ENCODE results near the gene PRRX2.

The PRRX2 gene

DNA sequence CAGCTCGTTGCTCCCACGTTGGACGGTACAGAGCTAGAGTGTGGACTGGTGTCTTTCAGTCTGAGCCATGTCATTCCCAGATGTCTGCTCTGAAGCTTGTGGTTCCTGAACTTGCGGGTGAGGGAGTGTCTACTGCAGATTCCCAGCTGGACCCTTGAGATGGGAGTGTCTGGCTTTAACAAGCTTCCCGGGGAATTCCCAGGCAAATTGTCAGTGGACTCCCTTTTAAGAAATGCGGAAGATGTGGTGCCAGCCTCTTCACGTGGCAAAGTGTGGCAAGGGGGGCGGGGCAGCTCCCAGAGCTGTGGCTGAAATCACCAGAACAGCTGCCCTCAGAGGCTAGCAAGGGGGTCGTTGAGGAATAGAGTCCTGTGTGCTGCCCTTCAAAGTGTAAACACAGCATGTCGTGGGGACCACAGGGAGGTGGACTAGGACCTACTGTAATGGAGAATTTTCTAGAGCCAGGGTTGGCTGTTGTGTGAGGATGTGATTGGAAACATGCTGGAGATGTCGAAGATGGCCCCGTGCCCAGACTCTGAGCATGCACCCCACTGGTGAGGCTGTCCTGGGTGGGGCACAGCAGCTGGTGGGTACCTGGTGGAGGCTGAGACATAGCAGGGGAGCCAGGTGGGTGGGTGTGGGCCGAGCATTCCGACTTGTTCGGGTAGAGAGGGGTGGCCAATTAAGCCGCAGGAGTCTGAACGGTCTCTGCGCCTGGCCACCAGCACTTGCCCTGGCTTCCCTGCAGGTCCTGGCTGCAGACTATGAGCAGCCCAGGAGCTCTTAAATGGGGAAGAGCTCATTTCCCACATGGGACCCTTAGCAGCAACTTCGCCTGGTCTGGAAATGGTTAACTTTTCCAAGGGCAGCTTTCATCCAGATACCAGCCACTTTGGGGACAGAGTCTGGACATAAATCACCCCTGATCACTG is 37.4 kb downstream of the PRRX2 start:
- H3K9me3 Mint-ChIP-seq = no peaks in the 10 kb centered on the region
- H3K4me1 Mint-ChIP-seq (ENCODE audit: low read depth) = no peaks in the 10 kb centered on the region
- H3K36me3 Mint-ChIP-seq (ENCODE audit: low read depth) = no peaks in the 10 kb centered on the region
- H3K27ac Mint-ChIP-seq = no peak overlapping the region
- no peak for DNase-seq (ENCODE audit: low spot score)
- peaks cover 17% of the 10 kb centered on the region for H3K27me3 Mint-ChIP-seq (ENCODE audit: low read depth)
- no peak overlapping the region for H3K4me3 Mint-ChIP-seq

DNA sequence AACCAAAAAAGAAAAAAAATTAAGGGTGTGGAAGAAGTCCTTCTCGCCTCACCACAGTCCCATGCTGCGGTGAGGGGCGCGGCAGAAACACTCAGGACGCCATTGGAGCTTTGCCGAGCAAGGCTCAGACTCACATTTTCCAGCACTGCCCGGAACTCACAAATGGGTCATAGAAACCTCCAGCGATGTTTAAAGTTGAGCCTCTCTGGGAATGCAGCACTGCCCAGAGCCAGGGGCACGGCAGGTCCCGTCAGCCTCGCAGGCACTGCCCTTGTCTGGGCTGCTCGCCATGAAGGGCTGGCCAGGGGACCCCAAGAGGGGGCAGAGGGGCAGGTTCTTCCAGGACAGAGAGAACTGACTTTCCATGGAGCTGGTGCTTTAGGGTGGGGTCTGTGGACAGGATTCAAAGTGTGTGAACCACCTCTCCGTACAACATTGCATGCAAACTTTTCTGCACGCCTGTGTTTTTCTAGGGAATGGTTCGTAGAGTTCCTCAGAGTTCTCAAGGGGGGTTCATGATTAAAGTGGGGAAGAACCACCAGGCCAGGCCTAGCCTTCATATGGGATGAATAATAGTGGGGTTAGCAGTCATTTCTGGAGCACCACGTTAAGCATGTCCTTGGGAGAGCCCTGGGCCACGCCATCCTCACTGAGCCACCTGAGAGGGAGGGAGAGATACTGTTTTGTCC is 38.4 kb downstream of the PRRX2 start:
- Mint-ChIP-seq H3K36me3 (ENCODE audit: low read depth) (no peaks in the 10 kb centered on the region), H3K4me3 (no peak overlapping the region), H3K9me3 (no peaks in the 10 kb centered on the region), H3K27me3 (ENCODE audit: low read depth) (peaks cover 11% of the 10 kb centered on the region), H3K27ac (no peak overlapping the region), H3K4me1 (ENCODE audit: low read depth) (peaks cover 2% of the 10 kb centered on the region)
- DNase-seq (ENCODE audit: low spot score) = no peak

DNA sequence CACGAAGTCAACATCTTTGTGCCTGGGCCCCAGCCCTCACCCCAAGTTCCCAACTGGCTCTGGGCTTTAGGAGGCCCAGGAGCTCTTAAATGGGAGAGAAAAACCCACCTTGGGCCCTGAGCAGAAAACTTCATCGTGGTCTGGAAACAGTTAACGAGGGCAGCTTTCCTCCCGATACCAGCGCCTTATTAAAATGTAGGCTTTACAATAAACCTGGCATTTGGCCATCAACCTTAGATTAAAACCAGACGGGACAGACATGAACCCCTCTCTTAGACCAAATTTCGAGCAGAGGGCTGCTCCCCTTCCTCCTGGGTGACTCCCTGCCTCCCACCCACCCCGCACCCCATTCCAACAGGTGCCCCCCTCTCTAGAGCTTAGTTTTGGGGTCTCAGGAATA is 39.4 kb downstream of the PRRX2 start:
- peaks cover 3% of the 10 kb centered on the region for H3K4me1 Mint-ChIP-seq (ENCODE audit: low read depth)
- no peak overlapping the region for H3K4me3 Mint-ChIP-seq
- H3K9me3 Mint-ChIP-seq = no peaks in the 10 kb centered on the region
- H3K36me3 Mint-ChIP-seq (ENCODE audit: low read depth) = no peaks in the 10 kb centered on the region
- no peak overlapping the region for H3K27ac Mint-ChIP-seq
- peaks cover 7% of the 10 kb centered on the region for H3K27me3 Mint-ChIP-seq (ENCODE audit: low read depth)
- DNase-seq (ENCODE audit: low spot score) = no peak

DNA sequence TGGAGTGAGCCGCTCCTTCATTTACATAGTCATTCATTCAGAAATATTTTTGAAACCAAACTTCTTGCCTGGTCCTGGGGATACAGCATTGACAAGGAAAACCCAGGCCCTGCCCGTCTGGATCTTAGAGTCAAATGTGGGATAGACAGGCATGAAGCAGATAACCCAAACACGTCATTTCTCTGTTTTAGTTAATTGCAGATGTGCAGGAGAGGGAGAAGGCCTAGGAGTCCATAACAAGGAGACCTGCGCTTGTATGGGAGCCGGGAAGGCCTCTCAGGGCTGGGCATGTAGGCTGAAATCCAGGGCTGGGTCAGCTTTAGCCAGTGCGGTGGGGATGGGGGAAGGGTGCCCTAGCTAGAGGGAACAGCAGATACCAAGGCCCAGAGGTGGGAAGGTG is 43.3 kb downstream of the PRRX2 start:
- Mint-ChIP-seq H3K27ac (no peak overlapping the region), H3K27me3 (ENCODE audit: low read depth) (no peaks in the 10 kb centered on the region), H3K4me3 (no peak overlapping the region), H3K9me3 (no peaks in the 10 kb centered on the region), H3K4me1 (ENCODE audit: low read depth) (peaks cover 27% of the 10 kb centered on the region), H3K36me3 (ENCODE audit: low read depth) (no peaks in the 10 kb centered on the region)
- no peak for DNase-seq (ENCODE audit: low spot score)

DNA sequence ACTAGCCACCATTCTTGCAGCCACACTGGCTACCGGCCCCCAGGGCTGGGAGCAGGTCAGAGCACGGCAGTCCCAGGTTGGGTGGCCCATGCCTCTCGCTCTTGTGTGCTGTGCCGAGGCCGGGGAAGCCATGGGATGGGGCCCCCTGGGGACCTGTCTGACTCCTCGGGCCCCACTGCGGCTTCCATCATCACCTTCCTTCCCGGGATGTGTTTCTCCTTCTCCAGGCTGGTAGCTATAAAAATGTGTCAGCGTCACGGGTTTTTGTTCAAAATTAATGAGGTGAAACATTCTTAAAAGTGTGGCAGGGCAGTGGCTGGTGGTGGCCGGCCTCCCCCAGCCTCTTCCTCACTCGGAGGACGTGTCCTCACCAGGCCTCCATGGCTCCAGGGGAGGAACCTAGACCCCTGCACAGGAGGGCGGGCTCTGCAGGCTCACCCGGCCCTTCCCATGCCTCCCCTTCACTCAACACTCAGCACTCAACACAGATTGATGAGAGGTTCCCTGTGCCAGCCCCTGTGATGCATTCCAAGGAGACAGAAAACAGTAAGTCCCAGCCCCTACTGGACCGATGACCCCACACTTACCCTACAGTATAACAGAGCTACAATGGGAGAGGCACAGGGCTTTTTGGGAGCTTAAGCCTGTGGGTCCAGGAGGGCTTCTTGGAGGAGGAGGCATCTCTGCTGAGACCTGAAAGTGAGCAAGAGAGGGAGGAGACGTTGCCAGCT is 44.2 kb downstream of the PRRX2 start:
- Mint-ChIP-seq H3K4me3 (no peak overlapping the region), H3K36me3 (ENCODE audit: low read depth) (no peaks in the 10 kb centered on the region), H3K4me1 (ENCODE audit: low read depth) (peaks cover 27% of the 10 kb centered on the region), H3K27ac (peak overlapping the region; percentile 49), H3K9me3 (no peaks in the 10 kb centered on the region), H3K27me3 (ENCODE audit: low read depth) (no peaks in the 10 kb centered on the region)
- DNase-seq (ENCODE audit: low spot score) = no peak

DNA sequence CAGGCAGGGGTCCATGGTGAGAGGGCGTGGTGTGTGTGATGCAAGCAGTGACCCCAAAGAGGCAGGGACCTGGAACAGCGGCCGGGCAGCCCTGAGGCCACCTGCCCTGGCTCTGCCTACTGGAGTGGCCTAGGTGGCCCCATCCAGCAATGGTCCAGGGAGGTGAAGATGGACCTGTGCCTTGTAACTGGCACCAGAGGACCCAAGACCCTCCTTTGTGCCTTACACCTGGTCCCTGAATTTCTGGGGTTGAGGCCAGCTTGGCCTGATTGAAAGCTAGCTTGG is 44.7 kb downstream of the PRRX2 start:
- Mint-ChIP-seq H3K27me3 (ENCODE audit: low read depth) (no peaks in the 10 kb centered on the region), H3K4me1 (ENCODE audit: low read depth) (peaks cover 27% of the 10 kb centered on the region), H3K4me3 (no peak overlapping the region), H3K36me3 (ENCODE audit: low read depth) (no peaks in the 10 kb centered on the region), H3K9me3 (no peaks in the 10 kb centered on the region), H3K27ac (peak overlapping the region; percentile 49)
- DNase-seq (ENCODE audit: low spot score) = no peak

DNA sequence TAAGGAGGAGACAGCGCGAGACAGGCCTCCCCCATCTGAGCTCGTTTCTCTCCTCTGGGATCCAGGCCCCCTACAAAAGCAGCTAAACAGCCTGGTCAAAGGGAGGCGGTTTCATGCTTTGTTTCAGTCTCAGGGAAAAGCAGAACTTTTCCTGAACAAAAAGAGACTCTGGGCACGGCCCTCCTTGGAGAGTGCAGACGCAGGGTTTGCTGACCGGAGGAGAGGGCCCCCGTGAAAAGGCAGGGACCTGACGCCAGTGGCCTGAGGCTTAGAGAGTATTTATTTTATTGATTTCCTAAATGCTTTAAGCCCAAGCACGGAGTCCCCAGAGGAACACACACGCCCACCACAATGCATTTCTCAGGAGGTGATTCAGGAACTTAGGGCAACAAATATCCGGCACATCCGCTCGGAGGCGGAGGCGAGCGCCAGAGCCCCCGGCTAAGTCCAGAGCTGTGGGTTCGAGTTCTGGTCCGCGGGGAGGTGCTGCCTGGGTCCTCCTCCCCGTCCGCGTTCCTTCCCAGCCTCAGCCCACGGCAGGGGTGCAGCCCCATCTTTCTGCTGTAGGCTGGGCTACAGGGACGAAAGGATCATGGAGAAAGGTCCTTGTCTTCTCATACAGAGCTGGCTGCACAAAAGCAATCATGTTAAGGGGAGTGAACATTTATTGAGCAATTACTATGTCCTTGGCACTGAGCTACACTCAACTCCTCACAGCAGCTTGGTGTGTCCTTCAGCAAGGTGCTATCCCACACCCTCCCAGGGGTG is 47.4 kb downstream of the PRRX2 start:
- peak overlapping the region; percentile 73 for H3K4me3 Mint-ChIP-seq
- H3K4me1 Mint-ChIP-seq (ENCODE audit: low read depth) = peaks cover 29% of the 10 kb centered on the region
- peak overlapping the region; percentile 49 for H3K27ac Mint-ChIP-seq
- H3K9me3 Mint-ChIP-seq = no peaks in the 10 kb centered on the region
- DNase-seq (ENCODE audit: low spot score) = no peak
- no peaks in the 10 kb centered on the region for H3K36me3 Mint-ChIP-seq (ENCODE audit: low read depth)
- no peaks in the 10 kb centered on the region for H3K27me3 Mint-ChIP-seq (ENCODE audit: low read depth)

DNA sequence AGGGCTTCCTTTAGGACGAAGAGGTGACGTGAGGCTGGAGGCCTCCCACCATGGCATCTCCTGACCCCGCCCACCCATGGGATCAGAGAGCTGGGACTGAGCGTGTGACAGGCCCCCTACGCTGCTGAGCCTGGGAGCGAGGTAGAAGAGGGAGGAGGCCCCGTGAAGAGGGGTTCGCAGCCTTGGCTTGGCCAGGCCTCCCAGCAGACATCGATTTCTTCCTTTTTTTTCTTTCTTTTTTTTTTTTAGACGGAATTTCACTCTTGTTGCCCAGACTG is 47.9 kb downstream of the PRRX2 start:
- H3K4me1 Mint-ChIP-seq (ENCODE audit: low read depth) = peaks cover 27% of the 10 kb centered on the region
- H3K36me3 Mint-ChIP-seq (ENCODE audit: low read depth) = no peaks in the 10 kb centered on the region
- peak overlapping the region; percentile 49 for H3K27ac Mint-ChIP-seq
- no peaks in the 10 kb centered on the region for H3K9me3 Mint-ChIP-seq
- H3K4me3 Mint-ChIP-seq = no peak overlapping the region
- no peaks in the 10 kb centered on the region for H3K27me3 Mint-ChIP-seq (ENCODE audit: low read depth)
- no peak for DNase-seq (ENCODE audit: low spot score)

DNA sequence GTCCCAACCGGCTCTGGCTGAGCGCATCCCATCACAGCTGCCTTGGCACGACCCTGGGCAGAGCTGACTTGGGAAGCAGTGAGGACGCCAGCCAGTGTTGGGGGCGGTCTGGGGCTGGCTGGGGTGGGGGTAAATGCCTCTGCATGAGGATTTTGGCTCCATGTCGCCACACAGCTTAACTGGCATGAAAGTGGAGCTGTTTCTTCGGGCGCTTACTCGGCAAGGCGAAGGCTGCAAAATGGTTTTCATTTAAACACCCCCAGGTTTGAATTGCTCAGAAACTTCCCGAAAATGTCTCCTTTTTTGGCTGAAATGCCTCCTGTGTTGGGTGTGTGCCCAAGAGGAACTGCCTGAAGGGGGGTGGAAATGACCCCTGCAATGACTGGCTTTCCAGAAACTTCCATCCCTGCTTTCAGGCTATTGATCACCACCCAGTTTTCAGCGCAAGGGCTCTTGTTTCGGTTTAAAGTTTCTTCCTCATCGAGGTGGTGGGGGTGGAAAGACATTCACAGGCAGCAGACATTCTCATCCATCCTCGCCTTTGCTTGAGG is 49.1 kb downstream of the PRRX2 start:
- Mint-ChIP-seq H3K27ac (no peak overlapping the region), H3K36me3 (ENCODE audit: low read depth) (no peaks in the 10 kb centered on the region), H3K9me3 (no peaks in the 10 kb centered on the region), H3K4me1 (ENCODE audit: low read depth) (peaks cover 27% of the 10 kb centered on the region), H3K4me3 (no peak overlapping the region), H3K27me3 (ENCODE audit: low read depth) (no peaks in the 10 kb centered on the region)
- no peak for DNase-seq (ENCODE audit: low spot score)

DNA sequence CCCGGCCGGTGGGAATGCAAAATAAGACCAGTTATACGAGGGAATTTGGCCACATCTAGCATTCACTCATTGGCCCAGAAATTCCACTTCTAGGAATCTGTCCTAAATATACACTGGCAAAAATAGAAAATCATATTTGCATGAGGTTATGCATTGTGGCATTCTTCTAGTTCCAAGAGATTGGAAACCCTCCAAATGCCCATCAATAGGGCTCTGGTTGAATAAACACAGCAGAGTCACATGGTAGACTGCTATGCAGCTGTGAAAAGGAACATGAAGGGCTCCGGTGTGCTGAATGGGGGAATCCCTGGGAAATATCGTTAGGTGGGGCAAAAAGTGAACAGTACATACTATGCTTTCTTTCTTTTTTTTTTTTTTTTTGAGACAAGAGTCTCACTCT is 50.6 kb downstream of the PRRX2 start:
- no peaks in the 10 kb centered on the region for H3K27me3 Mint-ChIP-seq (ENCODE audit: low read depth)
- no peaks in the 10 kb centered on the region for H3K9me3 Mint-ChIP-seq
- H3K4me3 Mint-ChIP-seq = no peak overlapping the region
- no peak for DNase-seq (ENCODE audit: low spot score)
- no peak overlapping the region for H3K27ac Mint-ChIP-seq
- no peaks in the 10 kb centered on the region for H3K36me3 Mint-ChIP-seq (ENCODE audit: low read depth)
- H3K4me1 Mint-ChIP-seq (ENCODE audit: low read depth) = peaks cover 20% of the 10 kb centered on the region

DNA sequence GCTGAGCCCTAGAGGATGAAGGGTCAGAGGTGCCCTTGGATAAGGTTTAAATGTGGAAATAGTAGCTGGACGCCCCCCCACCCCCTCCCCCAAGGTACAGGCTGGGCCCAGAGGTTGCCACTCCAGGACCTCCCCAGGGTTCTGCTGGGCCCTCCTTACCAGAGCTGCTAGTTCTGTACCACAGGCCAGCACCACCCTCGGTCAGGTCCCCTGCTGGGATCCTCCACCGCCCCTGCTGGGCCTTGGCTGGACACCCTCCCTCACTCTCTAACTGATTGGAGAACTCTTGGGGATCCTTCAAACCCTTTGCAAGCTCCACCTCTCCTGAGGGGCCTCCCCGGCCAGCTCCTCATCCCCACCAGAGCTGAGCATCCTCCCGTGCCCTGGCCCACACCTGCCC is 52.5 kb downstream of the PRRX2 start:
- no peaks in the 10 kb centered on the region for H3K9me3 Mint-ChIP-seq
- no peaks in the 10 kb centered on the region for H3K36me3 Mint-ChIP-seq (ENCODE audit: low read depth)
- H3K27ac Mint-ChIP-seq = no peak overlapping the region
- peaks cover 5% of the 10 kb centered on the region for H3K4me1 Mint-ChIP-seq (ENCODE audit: low read depth)
- H3K4me3 Mint-ChIP-seq = no peak overlapping the region
- no peak for DNase-seq (ENCODE audit: low spot score)
- H3K27me3 Mint-ChIP-seq (ENCODE audit: low read depth) = no peaks in the 10 kb centered on the region

DNA sequence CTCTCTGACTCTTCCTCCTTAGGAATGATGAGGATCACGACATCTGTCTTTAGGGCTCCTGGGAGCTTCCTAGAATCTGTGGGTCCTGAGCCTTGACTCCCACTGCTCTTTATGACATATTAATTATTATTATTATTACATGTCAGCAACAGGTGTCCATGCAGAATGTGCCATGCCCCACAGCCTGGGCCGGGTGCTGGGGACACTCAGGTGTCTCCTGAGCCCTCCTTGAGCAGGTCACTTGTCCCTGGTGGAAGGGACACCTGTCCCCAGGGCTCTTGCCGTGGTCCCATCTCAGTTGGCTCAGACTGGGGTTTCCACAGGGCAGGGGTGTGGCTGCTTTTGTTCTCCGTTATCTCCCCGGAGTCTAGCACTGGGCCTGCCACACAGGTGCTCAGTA is 53.2 kb downstream of the PRRX2 start:
- Mint-ChIP-seq H3K9me3 (no peaks in the 10 kb centered on the region), H3K4me3 (no peak overlapping the region), H3K36me3 (ENCODE audit: low read depth) (no peaks in the 10 kb centered on the region), H3K27ac (peak overlapping the region; percentile 49), H3K4me1 (ENCODE audit: low read depth) (peaks cover 2% of the 10 kb centered on the region), H3K27me3 (ENCODE audit: low read depth) (no peaks in the 10 kb centered on the region)
- no peak for DNase-seq (ENCODE audit: low spot score)

DNA sequence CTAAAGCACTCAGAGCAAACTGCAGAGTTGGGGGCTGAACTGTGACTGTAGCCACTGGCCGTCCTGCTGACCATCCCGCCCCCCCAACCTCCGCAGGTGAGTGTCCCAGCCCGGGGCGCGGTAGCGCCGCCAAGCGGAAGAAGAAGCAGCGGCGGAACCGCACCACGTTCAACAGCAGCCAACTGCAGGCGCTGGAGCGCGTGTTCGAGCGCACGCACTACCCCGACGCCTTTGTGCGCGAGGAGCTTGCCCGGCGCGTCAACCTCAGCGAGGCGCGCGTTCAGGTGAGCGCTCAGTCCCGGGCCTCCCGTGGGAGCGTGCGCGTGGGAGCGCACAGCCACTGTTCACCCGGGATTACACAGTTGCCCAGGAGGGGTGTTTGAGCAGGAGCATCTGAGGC is 53.7 kb downstream of the PRRX2 start:
- H3K4me1 Mint-ChIP-seq (ENCODE audit: low read depth) = peaks cover 2% of the 10 kb centered on the region
- H3K4me3 Mint-ChIP-seq = no peak overlapping the region
- H3K27me3 Mint-ChIP-seq (ENCODE audit: low read depth) = no peaks in the 10 kb centered on the region
- no peak overlapping the region for H3K27ac Mint-ChIP-seq
- no peaks in the 10 kb centered on the region for H3K9me3 Mint-ChIP-seq
- H3K36me3 Mint-ChIP-seq (ENCODE audit: low read depth) = no peaks in the 10 kb centered on the region
- no peak for DNase-seq (ENCODE audit: low spot score)
